Measurements from ENCODE around the gene MTHFD2L. TPM values are rescaled to one million over a fixed set of nuclear protein-coding genes. Genes with fewer than 3 reads are reported as not detected.

MTHFD2L gene
- total RNA-seq: 10 to 100 TPM; 13.3 to 14.8 TPM
- polyA plus RNA-seq: 1 to 10 TPM; 5.2 to 7.8 (median 6.5) TPM
- total RNA-seq: 7.9 to 18.6 (median 11.6) reads per million in 6 experiments

GRCh38 chr4:74157561-74158465 is at the start of gene MTHFD2L:
Gene MTHFD2L, plus strand, starts transcription at chr4:74158118. Its CDS starts 21 bp downstream, at chr4:74158139.
- H3K27ac Mint-ChIP-seq: peak within 1 kb of the TSS; percentile 80 to 95 (median 94)
- POLR2A ChIA-PET: interaction anchor here (1.1 kb wide), 1 partner anchor 8 kb away, joined by 3 read pairs; no protein-coding TSS in a partner anchor

GRCh38 chr4:74108457-74109115 is 49.3 kb upstream of the MTHFD2L start:
- Mint-ChIP-seq H3K36me3 (no peaks in the 10 kb centered on the region), H3K4me1 (no peaks in the 10 kb centered on the region), H3K9me3 (no peaks in the 10 kb centered on the region), H3K4me3 (no peak overlapping the region), H3K27ac (no peak overlapping the region), H3K27me3 (peaks cover 0 to 4% (median 4%) of the 10 kb centered on the region in 5 donors)
- no peak for DNase-seq
- POLR2A ChIA-PET: no interaction called here
- ATAC-seq: no peak

More at GRCh38 chr4:74157561-74158465, at the start of gene MTHFD2L:
- ATAC-seq (peak; percentile 93 to 97), DNase-seq (peak; percentile 60 to 85 (median 75))
- H3K27me3 Mint-ChIP-seq: no peaks in the 10 kb centered on the region
- H3K4me3 Mint-ChIP-seq: peak within 1 kb of the TSS; percentile 78 to 95 (median 90)
- H3K9me3 Mint-ChIP-seq: no peaks in the 10 kb centered on the region
- peaks cover 12 to 35% (median 30%) of the 10 kb centered on the region in 4 donors for H3K4me1 Mint-ChIP-seq
- peaks cover 0 to 24% (median 10%) of the 10 kb centered on the region in 3 donors for H3K36me3 Mint-ChIP-seq

GRCh38 chr4:74109116-74109869 is 48.6 kb upstream of the MTHFD2L start:
- DNase-seq (no peak), ATAC-seq (no peak)
- H3K27ac Mint-ChIP-seq: no peak overlapping the region
- H3K4me3 Mint-ChIP-seq: no peak overlapping the region
- H3K36me3 Mint-ChIP-seq: no peaks in the 10 kb centered on the region
- POLR2A ChIA-PET: no interaction called here
- H3K27me3 Mint-ChIP-seq: peaks cover 0 to 8% (median 4%) of the 10 kb centered on the region in 5 donors
- H3K4me1 Mint-ChIP-seq: no peaks in the 10 kb centered on the region
- H3K9me3 Mint-ChIP-seq: no peaks in the 10 kb centered on the region

- no peaks in the 10 kb centered on the region for H3K9me3 Mint-ChIP-seq
- no peak overlapping the region for H3K27ac Mint-ChIP-seq
- H3K36me3 Mint-ChIP-seq: no peaks in the 10 kb centered on the region
- H3K4me1 Mint-ChIP-seq: no peaks in the 10 kb centered on the region
- H3K27me3 Mint-ChIP-seq: peaks cover 0 to 5% (median 4%) of the 10 kb centered on the region in 5 donors
- H3K4me3 Mint-ChIP-seq: no peak overlapping the region
- DNase-seq (no peak), ATAC-seq (no peak)
- POLR2A ChIA-PET: no interaction called here
These were observed 47.9 kb upstream of the MTHFD2L start for GRCh38 chr4:74109870-74110605.

GRCh38 chr4:74110670-74111069 is 47.2 kb upstream of the MTHFD2L start:
- Mint-ChIP-seq H3K27ac (no peak overlapping the region), H3K4me3 (no peak overlapping the region), H3K4me1 (no peaks in the 10 kb centered on the region), H3K9me3 (no peaks in the 10 kb centered on the region), H3K36me3 (no peaks in the 10 kb centered on the region), H3K27me3 (peaks cover 0 to 7% (median 4%) of the 10 kb centered on the region in 5 donors)
- DNase-seq (no peak), ATAC-seq (no peak)
- POLR2A ChIA-PET: no interaction called here

- Mint-ChIP-seq H3K36me3 (no peaks in the 10 kb centered on the region), H3K27me3 (peaks cover 0 to 7% (median 4%) of the 10 kb centered on the region in 5 donors), H3K9me3 (no peaks in the 10 kb centered on the region), H3K4me3 (no peak overlapping the region), H3K27ac (no peak overlapping the region), H3K4me1 (no peaks in the 10 kb centered on the region)
- ATAC-seq: no peak
- POLR2A ChIA-PET: no interaction called here
- no peak for DNase-seq
These were observed 46.5 kb upstream of the MTHFD2L start for GRCh38 chr4:74111306-74111975.

GRCh38 chr4:74111990-74112389 is 45.9 kb upstream of the MTHFD2L start:
- Mint-ChIP-seq H3K27me3 (peaks cover 0 to 5% (median 4%) of the 10 kb centered on the region in 5 donors), H3K4me1 (no peaks in the 10 kb centered on the region), H3K27ac (no peak overlapping the region), H3K4me3 (no peak overlapping the region), H3K36me3 (no peaks in the 10 kb centered on the region), H3K9me3 (no peaks in the 10 kb centered on the region)
- ATAC-seq (no peak), DNase-seq (no peak)
- POLR2A ChIA-PET: no interaction called here

- H3K27me3 Mint-ChIP-seq: peaks cover 0 to 5% (median 4%) of the 10 kb centered on the region in 5 donors
- no peak overlapping the region for H3K4me3 Mint-ChIP-seq
- ATAC-seq (no peak), DNase-seq (no peak)
- H3K4me1 Mint-ChIP-seq: no peaks in the 10 kb centered on the region
- H3K36me3 Mint-ChIP-seq: no peaks in the 10 kb centered on the region
- POLR2A ChIA-PET: no interaction called here
- no peaks in the 10 kb centered on the region for H3K9me3 Mint-ChIP-seq
- no peak overlapping the region for H3K27ac Mint-ChIP-seq
These were observed 45.4 kb upstream of the MTHFD2L start for GRCh38 chr4:74112399-74113105.

GRCh38 chr4:74114234-74114633 is 43.7 kb upstream of the MTHFD2L start:
- DNase-seq (no peak), ATAC-seq (no peak)
- no peaks in the 10 kb centered on the region for H3K9me3 Mint-ChIP-seq
- no peaks in the 10 kb centered on the region for H3K36me3 Mint-ChIP-seq
- POLR2A ChIA-PET: no interaction called here
- peaks cover 0 to 2% (median 0%) of the 10 kb centered on the region in 4 donors for H3K4me1 Mint-ChIP-seq
- peaks cover 0 to 6% (median 4%) of the 10 kb centered on the region in 5 donors for H3K27me3 Mint-ChIP-seq
- no peak overlapping the region for H3K4me3 Mint-ChIP-seq
- H3K27ac Mint-ChIP-seq: no peak overlapping the region

- Mint-ChIP-seq H3K27me3 (peaks cover 0 to 7% (median 5%) of the 10 kb centered on the region in 5 donors), H3K27ac (no peak overlapping the region), H3K4me1 (peaks cover 0 to 2% (median 0%) of the 10 kb centered on the region in 4 donors), H3K36me3 (no peaks in the 10 kb centered on the region), H3K4me3 (no peak overlapping the region), H3K9me3 (peaks cover 0 to 4% (median 0%) of the 10 kb centered on the region in 9 donors)
- POLR2A ChIA-PET: interaction anchor here (0.6 kb wide), 1 partner anchor 1121 kb away, joined by 3 read pairs; no protein-coding TSS in a partner anchor
- ATAC-seq (no peak), DNase-seq (no peak)
These were observed 40.8 kb upstream of the MTHFD2L start for GRCh38 chr4:74117024-74117534.
